Activated CD4-positive, CD25-positive, alpha-beta regulatory T cell treated with anti-CD3 and anti-CD28 coated beads, Interleukin-2, amount 50 U/mL, for 24 hours (primary cell): ENCODE data around the gene FRZB.
"Not testable (repeated sequence)": the region's sequence is repeated elsewhere in the genome, so short reads cannot be mapped to it uniquely, and the experiment has no call there.

ENCODE experiments used
- ATAC-seq, 2 donors: fragments of 150-1000 bp; cut with Tn5 transposase; one replicate each; pipeline ENCODE4 v1.10.0; 2021; ENCODE audit warnings: mild to moderate bottlenecking in 1 of 2, moderate library complexity in 1 of 2

The FRZB gene

GRCh38 chr2:182866461-182867406 is at the start of gene FRZB:
Gene FRZB, minus strand, starts transcription at chr2:182866637. Its CDS starts 85 bp downstream, at chr2:182866552.
- peak; percentile 27 to 28 for ATAC-seq

GRCh38 chr2:182915369-182916326 is 49.2 kb upstream of the FRZB start:
- ATAC-seq: no peak

GRCh38 chr2:182914852-182915251 is 48.4 kb upstream of the FRZB start:
- no peak for ATAC-seq

GRCh38 chr2:182913064-182913463 is 46.6 kb upstream of the FRZB start:
- no peak for ATAC-seq

- no peak for ATAC-seq
Observed at GRCh38 chr2:182912518-182912915, 46.1 kb upstream of the FRZB start.

GRCh38 chr2:182911813-182912517 is 45.5 kb upstream of the FRZB start:
- no peak for ATAC-seq

GRCh38 chr2:182910965-182911364 is 44.5 kb upstream of the FRZB start:
- no peak for ATAC-seq

- no peak for ATAC-seq
Observed at GRCh38 chr2:182907081-182907830, 40.8 kb upstream of the FRZB start.

- ATAC-seq: no peak
Observed at GRCh38 chr2:182906454-182906853, 40.0 kb upstream of the FRZB start.

- ATAC-seq: no peak
Observed at GRCh38 chr2:182904844-182905243, 38.4 kb upstream of the FRZB start.

GRCh38 chr2:182903566-182903965 is 37.1 kb upstream of the FRZB start:
- ATAC-seq: no peak

- ATAC-seq: no peak
Observed at GRCh38 chr2:182901748-182902147, 35.3 kb upstream of the FRZB start.

- ATAC-seq: no peak
Observed at GRCh38 chr2:182898718-182899117, 32.3 kb upstream of the FRZB start.

GRCh38 chr2:182897137-182897536 is 30.7 kb upstream of the FRZB start:
- ATAC-seq: no peak

GRCh38 chr2:182895798-182896197 is 29.4 kb upstream of the FRZB start:
- ATAC-seq: no peak

GRCh38 chr2:182895169-182895568 is 28.7 kb upstream of the FRZB start:
- ATAC-seq: no peak

- ATAC-seq: no peak
Observed at GRCh38 chr2:182894174-182894573, 27.7 kb upstream of the FRZB start.

- no peak for ATAC-seq
Observed at GRCh38 chr2:182893666-182894065, 27.2 kb upstream of the FRZB start.

GRCh38 chr2:182893035-182893434 is 26.6 kb upstream of the FRZB start:
- ATAC-seq: not testable (repeated sequence)

GRCh38 chr2:182891611-182892010 is 25.2 kb upstream of the FRZB start:
- ATAC-seq: no peak

GRCh38 chr2:182890773-182891378 is 24.4 kb upstream of the FRZB start:
- ATAC-seq: no peak
